Measurements from ENCODE around the gene GIMAP8.

Gene GIMAP8

DNA sequence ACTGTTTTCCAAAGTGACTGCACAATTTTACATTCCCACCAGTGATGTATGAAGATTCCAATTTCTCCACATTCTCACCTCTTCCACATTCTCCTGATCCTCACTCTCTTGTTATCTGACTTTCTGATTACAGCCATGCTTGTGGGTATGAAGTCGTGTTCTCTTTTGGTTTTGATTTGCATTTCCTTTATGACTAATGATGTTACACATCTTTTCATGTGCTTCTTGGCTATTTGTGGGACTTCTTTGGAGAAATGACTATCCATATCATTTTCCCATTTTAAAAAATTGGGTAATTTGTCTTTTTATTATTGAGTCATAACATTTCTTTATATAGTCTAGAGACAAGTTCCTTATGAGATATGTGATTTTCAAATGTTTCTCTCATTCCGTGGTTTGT, 10.5 kb upstream of the GIMAP8 start:
- Histone ChIP-seq H3K4ac (ENCODE audit: low read length) (no peak overlapping the region), H3K27me3 (ENCODE audit: control insufficient read depth in 3 of 3, insufficient read depth in 3 of 3, low read depth in 1 of 3, low read length in 3 of 3) (peaks cover 0 to 3% (median 0%) of the 10 kb centered on the region in 3 experiments), H2BK12ac (ENCODE audit: low read length) (no peak overlapping the region), H2AK5ac (ENCODE audit: low read depth, low read length) (no peak overlapping the region), H3K9me3 (replicated peaks in 1 of 2; ENCODE audit: control insufficient read depth in 2 of 2, insufficient read depth in 1 of 2, low read depth in 1 of 2, low read length in 2 of 2) (peaks cover 2 to 6% of the 10 kb centered on the region in 2 donors), H2BK120ac (ENCODE audit: low read depth, low read length) (no peak overlapping the region), H3K4me3 (ENCODE audit: low read length in 2 of 2) (no peak overlapping the region), H2BK5ac (ENCODE audit: low read length) (no peak overlapping the region), H4K91ac (ENCODE audit: low read depth, low read length, poor library complexity) (no peak overlapping the region), H3K27ac (replicated peaks; ENCODE audit: low read length) (no peak overlapping the region), H3K4me1 (ENCODE audit: control insufficient read depth in 2 of 2, insufficient read depth in 1 of 2, low read depth in 1 of 2, low read length in 2 of 2) (no peaks in the 10 kb centered on the region), H2BK15ac (ENCODE audit: low read length) (no peak overlapping the region), H3K79me1 (ENCODE audit: low read depth, low read length) (no peaks in the 10 kb centered on the region), H3K36me3 (replicated peaks in 1 of 2; ENCODE audit: control insufficient read depth in 2 of 2, insufficient read depth in 2 of 2, low read length in 2 of 2) (no peaks in the 10 kb centered on the region), H3K9ac (ENCODE audit: low read depth, low read length, poor library complexity) (no peak overlapping the region), H2AFZ (ENCODE audit: low read length) (no peak overlapping the region), H3K23ac (ENCODE audit: low read depth, low read length, poor library complexity) (no peak overlapping the region), H3K4me2 (ENCODE audit: insufficient read depth, low read length, poor library complexity, severe bottlenecking) (no peak overlapping the region), H4K8ac (ENCODE audit: low read depth, low read length) (no peak overlapping the region), H3K14ac (ENCODE audit: low read length) (no peak overlapping the region), H3K18ac (ENCODE audit: low read length) (no peak overlapping the region)
- no CpG with 5 or more reads among the region's 2 CpGs for WGBS, 2 donors (ENCODE audit: extremely low coverage in 2 of 2, insufficient read length in 2 of 2, insufficient replicate concordance in 1 of 2)
- DNase-seq (ENCODE audit: low spot score): no peak

DNA sequence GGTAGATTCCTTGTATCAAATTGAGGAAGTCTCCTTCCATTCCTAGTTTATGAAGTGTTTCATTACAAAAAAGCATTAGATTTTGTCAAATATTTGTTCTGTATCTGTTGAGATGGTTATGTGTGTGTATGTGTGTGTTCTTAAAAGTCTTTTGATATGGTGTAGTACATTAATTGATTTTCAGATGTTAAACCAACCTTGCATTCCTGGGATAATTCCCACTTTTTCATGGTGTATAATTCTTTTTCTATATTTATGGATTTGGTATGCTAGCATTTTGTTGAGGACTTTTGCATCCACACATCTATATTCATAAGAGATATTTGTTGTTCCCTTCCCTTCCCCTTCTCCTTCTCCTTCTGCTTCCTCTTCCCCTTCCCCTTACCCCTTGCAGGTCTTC, 8.9 kb upstream of the GIMAP8 start:
- Histone ChIP-seq H2BK15ac (ENCODE audit: low read length) (no peak overlapping the region), H3K36me3 (replicated peaks in 1 of 2; ENCODE audit: control insufficient read depth in 2 of 2, insufficient read depth in 2 of 2, low read length in 2 of 2) (no peaks in the 10 kb centered on the region), H3K27ac (replicated peaks; ENCODE audit: low read length) (no peak overlapping the region), H2AK5ac (ENCODE audit: low read depth, low read length) (no peak overlapping the region), H3K79me1 (ENCODE audit: low read depth, low read length) (no peaks in the 10 kb centered on the region), H2BK120ac (ENCODE audit: low read depth, low read length) (no peak overlapping the region), H3K9me3 (replicated peaks in 1 of 2; ENCODE audit: control insufficient read depth in 2 of 2, insufficient read depth in 1 of 2, low read depth in 1 of 2, low read length in 2 of 2) (peaks cover 2 to 6% of the 10 kb centered on the region in 2 donors), H3K27me3 (ENCODE audit: control insufficient read depth in 3 of 3, insufficient read depth in 3 of 3, low read depth in 1 of 3, low read length in 3 of 3) (peaks cover 0 to 3% (median 0%) of the 10 kb centered on the region in 3 experiments), H3K14ac (ENCODE audit: low read length) (no peak overlapping the region), H2BK5ac (ENCODE audit: low read length) (no peak overlapping the region), H2AFZ (ENCODE audit: low read length) (no peak overlapping the region), H3K18ac (ENCODE audit: low read length) (no peak overlapping the region), H2BK12ac (ENCODE audit: low read length) (no peak overlapping the region), H3K4ac (ENCODE audit: low read length) (no peak overlapping the region), H4K8ac (ENCODE audit: low read depth, low read length) (no peak overlapping the region), H3K9ac (ENCODE audit: low read depth, low read length, poor library complexity) (no peak overlapping the region), H3K4me1 (ENCODE audit: control insufficient read depth in 2 of 2, insufficient read depth in 1 of 2, low read depth in 1 of 2, low read length in 2 of 2) (no peaks in the 10 kb centered on the region), H3K4me3 (ENCODE audit: low read length in 2 of 2) (peak overlapping the region in 1 of 2 donors; percentile 37), H3K23ac (ENCODE audit: low read depth, low read length, poor library complexity) (no peak overlapping the region), H3K4me2 (ENCODE audit: insufficient read depth, low read length, poor library complexity, severe bottlenecking) (no peak overlapping the region), H4K91ac (ENCODE audit: low read depth, low read length, poor library complexity) (no peak overlapping the region)
- no peak for DNase-seq (ENCODE audit: low spot score)

DNA sequence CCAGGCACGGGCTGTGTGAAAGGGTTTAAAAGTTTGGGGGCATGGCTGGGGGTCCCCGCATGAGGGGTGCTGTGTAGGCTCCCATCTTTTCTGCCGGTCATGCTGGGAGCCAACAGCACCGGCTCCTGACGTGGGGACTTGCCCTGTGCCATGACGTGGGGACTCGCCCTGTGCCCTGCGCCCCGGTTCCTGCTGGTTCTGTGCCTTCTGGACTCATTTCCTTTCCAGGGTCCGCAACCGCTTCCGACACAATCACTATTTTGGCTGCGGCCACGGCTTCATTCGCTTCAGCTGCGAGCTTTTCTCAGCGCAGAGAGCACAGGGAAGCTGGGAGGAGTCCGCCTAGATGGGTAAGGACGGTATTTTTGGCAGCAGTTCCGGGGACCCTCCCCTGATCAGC, 7.6 kb upstream of the GIMAP8 start:
- H3K23ac ChIP-seq (ENCODE audit: low read depth, low read length, poor library complexity): peak overlapping the region; percentile 73
- peak overlapping the region; percentile 13 for H3K18ac ChIP-seq (ENCODE audit: low read length)
- no peak overlapping the region for H4K91ac ChIP-seq (ENCODE audit: low read depth, low read length, poor library complexity)
- no peak overlapping the region for H2AFZ ChIP-seq (ENCODE audit: low read length)
- no peaks in the 10 kb centered on the region for H3K79me1 ChIP-seq (ENCODE audit: low read depth, low read length)
- peak overlapping the region; percentile 18 for H2BK15ac ChIP-seq (ENCODE audit: low read length)
- H3K9me3 ChIP-seq (replicated peaks in 1 of 2; ENCODE audit: control insufficient read depth in 2 of 2, insufficient read depth in 1 of 2, low read depth in 1 of 2, low read length in 2 of 2): peaks cover 2 to 6% of the 10 kb centered on the region in 2 donors
- H3K4me2 ChIP-seq (ENCODE audit: insufficient read depth, low read length, poor library complexity, severe bottlenecking): no peak overlapping the region
- no peak overlapping the region for H2BK12ac ChIP-seq (ENCODE audit: low read length)
- H2AK5ac ChIP-seq (ENCODE audit: low read depth, low read length): peak overlapping the region; percentile 28
- H3K36me3 ChIP-seq (replicated peaks in 1 of 2; ENCODE audit: control insufficient read depth in 2 of 2, insufficient read depth in 2 of 2, low read length in 2 of 2): no peaks in the 10 kb centered on the region
- peak overlapping the region; percentile 56 for H3K14ac ChIP-seq (ENCODE audit: low read length)
- H3K4me1 ChIP-seq (ENCODE audit: control insufficient read depth in 2 of 2, insufficient read depth in 1 of 2, low read depth in 1 of 2, low read length in 2 of 2): no peaks in the 10 kb centered on the region
- H2BK5ac ChIP-seq (ENCODE audit: low read length): no peak overlapping the region
- no peak overlapping the region for H3K4me3 ChIP-seq (ENCODE audit: low read length in 2 of 2)
- H2BK120ac ChIP-seq (ENCODE audit: low read depth, low read length): no peak overlapping the region
- no peak overlapping the region for H3K27ac ChIP-seq (replicated peaks; ENCODE audit: low read length)
- H3K27me3 ChIP-seq (ENCODE audit: control insufficient read depth in 3 of 3, insufficient read depth in 3 of 3, low read depth in 1 of 3, low read length in 3 of 3): peaks cover 0 to 12% (median 0%) of the 10 kb centered on the region in 3 experiments
- WGBS, 2 donors (ENCODE audit: extremely low coverage in 2 of 2, insufficient read length in 2 of 2, insufficient replicate concordance in 1 of 2): no CpG with 5 or more reads among the region's 20 CpGs
- no peak overlapping the region for H3K9ac ChIP-seq (ENCODE audit: low read depth, low read length, poor library complexity)
- H4K8ac ChIP-seq (ENCODE audit: low read depth, low read length): no peak overlapping the region
- no peak overlapping the region for H3K4ac ChIP-seq (ENCODE audit: low read length)
- no peak for DNase-seq (ENCODE audit: low spot score)

DNA sequence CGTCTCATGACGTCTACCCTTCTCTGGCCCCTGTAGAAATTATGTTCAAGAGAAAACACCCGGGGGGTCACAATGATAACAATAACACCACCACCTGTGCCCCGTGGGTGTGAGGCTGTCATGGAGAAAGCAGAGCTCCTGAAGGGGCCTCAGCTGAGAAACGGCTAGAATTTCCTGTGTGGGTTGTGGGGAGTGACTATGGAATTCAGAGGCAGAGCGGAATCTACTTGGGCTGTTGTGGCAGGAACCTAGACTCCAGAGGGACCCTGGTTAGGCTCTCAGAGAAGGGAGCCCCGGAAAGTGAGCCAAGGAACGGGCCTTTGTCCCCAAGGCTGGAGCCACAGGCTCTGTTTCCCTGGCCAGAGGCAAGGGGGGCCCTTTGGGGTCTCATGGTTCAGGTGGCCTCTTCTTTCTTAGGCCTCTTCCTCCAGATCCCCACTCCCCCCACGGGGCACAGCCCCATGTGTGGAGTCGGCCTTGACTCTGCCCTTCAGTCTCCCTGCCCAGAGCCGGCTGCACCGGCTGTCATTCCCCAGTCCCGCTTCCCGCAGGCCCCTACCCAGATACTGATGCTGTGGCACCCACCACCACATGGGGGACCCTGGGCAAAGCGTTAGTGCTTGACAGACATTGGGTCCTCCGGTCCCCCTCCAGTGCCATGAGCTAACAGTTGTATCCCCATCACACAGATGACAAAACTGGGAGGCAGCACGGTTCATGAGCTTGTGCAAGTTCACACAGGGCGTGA, 6.5 kb upstream of the GIMAP8 start:
- Histone ChIP-seq H3K4me3 (ENCODE audit: low read length in 2 of 2) (no peak overlapping the region), H3K4me1 (ENCODE audit: control insufficient read depth in 2 of 2, insufficient read depth in 1 of 2, low read depth in 1 of 2, low read length in 2 of 2) (no peaks in the 10 kb centered on the region), H3K27ac (replicated peaks; ENCODE audit: low read length) (no peak overlapping the region), H2AK5ac (ENCODE audit: low read depth, low read length) (no peak overlapping the region), H2BK15ac (ENCODE audit: low read length) (no peak overlapping the region), H3K4ac (ENCODE audit: low read length) (no peak overlapping the region), H3K27me3 (ENCODE audit: control insufficient read depth in 3 of 3, insufficient read depth in 3 of 3, low read depth in 1 of 3, low read length in 3 of 3) (peaks cover 0 to 22% (median 0%) of the 10 kb centered on the region in 3 experiments), H3K36me3 (replicated peaks in 1 of 2; ENCODE audit: control insufficient read depth in 2 of 2, insufficient read depth in 2 of 2, low read length in 2 of 2) (no peaks in the 10 kb centered on the region), H4K91ac (ENCODE audit: low read depth, low read length, poor library complexity) (no peak overlapping the region), H2BK12ac (ENCODE audit: low read length) (no peak overlapping the region), H3K4me2 (ENCODE audit: insufficient read depth, low read length, poor library complexity, severe bottlenecking) (no peak overlapping the region), H3K18ac (ENCODE audit: low read length) (no peak overlapping the region), H3K23ac (ENCODE audit: low read depth, low read length, poor library complexity) (no peak overlapping the region), H2BK120ac (ENCODE audit: low read depth, low read length) (no peak overlapping the region), H4K8ac (ENCODE audit: low read depth, low read length) (no peak overlapping the region), H3K9me3 (replicated peaks in 1 of 2; ENCODE audit: control insufficient read depth in 2 of 2, insufficient read depth in 1 of 2, low read depth in 1 of 2, low read length in 2 of 2) (peaks cover 2 to 6% of the 10 kb centered on the region in 2 donors), H3K14ac (ENCODE audit: low read length) (peak overlapping the region; percentile 47), H2AFZ (ENCODE audit: low read length) (no peak overlapping the region), H3K9ac (ENCODE audit: low read depth, low read length, poor library complexity) (no peak overlapping the region), H3K79me1 (ENCODE audit: low read depth, low read length) (no peaks in the 10 kb centered on the region), H2BK5ac (ENCODE audit: low read length) (no peak overlapping the region)
- no CpG with 5 or more reads among the region's 18 CpGs for WGBS, 2 donors (ENCODE audit: extremely low coverage in 2 of 2, insufficient read length in 2 of 2, insufficient replicate concordance in 1 of 2)
- DNase-seq (ENCODE audit: low spot score): no peak

Measured in neuronal stem cell (in vitro differentiated cells).